RPMI7951 (cell line): ENCODE measurements around the gene RPS6KB2. TPM values are rescaled to one million over a fixed set of nuclear protein-coding genes. Genes with fewer than 3 reads are reported as not detected.
A peak's percentile ranks its signal among the peaks of the same experiment; 100 is the strongest.

ENCODE experiments used
- DNase-seq: peaks from one replicate; pipeline ENCODE4 v3.0.0-alpha.2; 2012; ENCODE audit warnings: low read depth
- total RNA-seq: library from RNA; depleted of rRNA; stranded (reverse); fragments of >200 nt; shearing (Covaris generic); gene quantifications from 2 replicates; pipeline ENCODE4 v1.2.3, GENCODE V29; 2014

RPS6KB2 gene
- total RNA-seq, 1 experiment from 2014 or later, result 46.5 TPM

- no peak for DNase-seq
These were observed 1.4 kb downstream of the RPS6KB2 start for GRCh38 chr11:67429722-67430121.

GRCh38 chr11:67431346-67432249, 3.3 kb downstream of the RPS6KB2 start:
- no peak for DNase-seq

GRCh38 chr11:67432655-67433349, 4.5 kb downstream of the RPS6KB2 start:
- DNase-seq, result no peak

GRCh38 chr11:67433536-67434394, 5.5 kb downstream of the RPS6KB2 start:
- no peak for DNase-seq

- no peak for DNase-seq
These were observed 6.1 kb downstream of the RPS6KB2 start for GRCh38 chr11:67434395-67434881.

- no peak for DNase-seq
These were observed 6.9 kb downstream of the RPS6KB2 start for GRCh38 chr11:67435031-67435726.

- DNase-seq, result no peak
These were observed 7.6 kb downstream of the RPS6KB2 start for GRCh38 chr11:67435727-67436458.

GRCh38 chr11:67436459-67437081, 8.3 kb downstream of the RPS6KB2 start:
- no peak for DNase-seq

GRCh38 chr11:67437082-67437808, 9.0 kb downstream of the RPS6KB2 start, which contains the start of gene PTPRCAP:
PTPRCAP (minus strand) TSS chr11:67437682; CDS start chr11:67437619, 63 bp downstream.
- DNase-seq, result no peak

GRCh38 chr11:67437809-67438157, 9.5 kb downstream of the RPS6KB2 start:
- DNase-seq, result no peak

- DNase-seq, result no peak
These were observed 10.0 kb downstream of the RPS6KB2 start for GRCh38 chr11:67438158-67438902.

GRCh38 chr11:67439321-67440228, 11.3 kb downstream of the RPS6KB2 start:
- DNase-seq, result peak; percentile 22

- no peak for DNase-seq
These were observed 12.2 kb downstream of the RPS6KB2 start for GRCh38 chr11:67440229-67441097.

- DNase-seq, result no peak
These were observed 12.8 kb downstream of the RPS6KB2 start for GRCh38 chr11:67441098-67441563.

- DNase-seq, result no peak
These were observed 13.5 kb downstream of the RPS6KB2 start for GRCh38 chr11:67441731-67442351.
